BLaER1 (cell line): ENCODE results near the gene CASZ1.
A peak's percentile ranks its signal among the peaks of the same experiment; 100 is the strongest.

Experiments used
- H3K27ac ChIP-seq: shearing (Covaris generic); formaldehyde crosslinking; 2 replicates; pipeline ENCODE4 v1.8.1; 2022
- H3K27me3 ChIP-seq: shearing (Covaris generic); formaldehyde crosslinking; 2 replicates; pipeline ENCODE4 v1.8.1; 2022
- H3K36me3 ChIP-seq: shearing (Covaris generic); formaldehyde crosslinking; 2 replicates; pipeline ENCODE4 v1.8.1; 2022
- H3K4me1 ChIP-seq: shearing (Covaris generic); formaldehyde crosslinking; 2 replicates; pipeline ENCODE4 v1.8.1; 2022
- H3K4me2 ChIP-seq: shearing (Covaris generic); formaldehyde crosslinking; 2 replicates; pipeline ENCODE4 v1.8.1; 2022
- H3K4me3 ChIP-seq: shearing (Covaris generic); formaldehyde crosslinking; 2 replicates; pipeline ENCODE4 v1.8.1; 2022
- H3K9ac ChIP-seq: shearing (Covaris generic); formaldehyde crosslinking; 2 replicates; pipeline ENCODE4 v1.8.1; 2022
- H3K9me3 ChIP-seq: shearing (Covaris generic); formaldehyde crosslinking; 2 replicates; pipeline ENCODE4 v1.8.1; 2022
- H4K20me1 ChIP-seq: shearing (Covaris generic); formaldehyde crosslinking; 2 replicates; pipeline ENCODE4 v1.8.1; 2022
- Cebpa-rat ChIP-seq: shearing (Covaris generic); IDR thresholded peaks from 2 replicates; pipeline ENCODE4 v1.8.1; 2022

Gene CASZ1

GRCh38 chr1:10655002-10655401, 141.4 kb downstream of the CASZ1 start:
- TF ChIP-seq Cebpa-rat = no peak
- Histone ChIP-seq H3K4me1 (no peaks in the 10 kb centered on the region), H3K36me3 (peaks cover 8% of the 10 kb centered on the region; the same call in 1 of the 2 replicates)

GRCh38 chr1:10653370-10654125, 142.9 kb downstream of the CASZ1 start:
- Histone ChIP-seq H3K27ac (no peak overlapping the region), H3K27me3 (no peaks in the 10 kb centered on the region), H3K36me3 (peaks cover 8% of the 10 kb centered on the region; the same call in 1 of the 2 replicates), H3K4me3 (no peak overlapping the region), H4K20me1 (no peaks in the 10 kb centered on the region), H3K9me3 (no peaks in the 10 kb centered on the region), H3K4me1 (no peaks in the 10 kb centered on the region), H3K4me2 (no peak overlapping the region), H3K9ac (no peak overlapping the region)
- TF ChIP-seq Cebpa-rat = no peak

More at GRCh38 chr1:10655002-10655401, 141.4 kb downstream of the CASZ1 start:
- Histone ChIP-seq H3K27me3 (no peaks in the 10 kb centered on the region), H4K20me1 (no peaks in the 10 kb centered on the region), H3K9ac (no peak overlapping the region), H3K4me3 (no peak overlapping the region), H3K27ac (no peak overlapping the region), H3K9me3 (no peaks in the 10 kb centered on the region), H3K4me2 (no peak overlapping the region)

- H3K4me3 ChIP-seq = no peak overlapping the region
- H3K27ac ChIP-seq = no peak overlapping the region
- H3K4me1 ChIP-seq = no peaks in the 10 kb centered on the region
- no peak overlapping the region for H3K9ac ChIP-seq
- no peak for TF ChIP-seq Cebpa-rat
- no peaks in the 10 kb centered on the region for H3K27me3 ChIP-seq
- H3K36me3 ChIP-seq = peaks cover 8% of the 10 kb centered on the region; the same call in 1 of the 2 replicates
- no peaks in the 10 kb centered on the region for H4K20me1 ChIP-seq
- H3K4me2 ChIP-seq = no peak overlapping the region
- H3K9me3 ChIP-seq = no peaks in the 10 kb centered on the region
These were observed 143.8 kb downstream of the CASZ1 start for GRCh38 chr1:10652626-10653025.

GRCh38 chr1:10651793-10652192, 144.7 kb downstream of the CASZ1 start:
- no peaks in the 10 kb centered on the region for H3K9me3 ChIP-seq
- H3K4me1 ChIP-seq = no peaks in the 10 kb centered on the region
- no peak overlapping the region for H3K4me2 ChIP-seq
- no peak for TF ChIP-seq Cebpa-rat
- peaks cover 8% of the 10 kb centered on the region; the same call in 1 of the 2 replicates for H3K36me3 ChIP-seq
- H3K4me3 ChIP-seq = no peak overlapping the region
- no peak overlapping the region for H3K9ac ChIP-seq
- H4K20me1 ChIP-seq = no peaks in the 10 kb centered on the region
- no peak overlapping the region for H3K27ac ChIP-seq
- no peaks in the 10 kb centered on the region for H3K27me3 ChIP-seq

GRCh38 chr1:10651389-10651766, 145.1 kb downstream of the CASZ1 start:
- Histone ChIP-seq H4K20me1 (no peaks in the 10 kb centered on the region), H3K9ac (no peak overlapping the region), H3K27me3 (no peaks in the 10 kb centered on the region)

GRCh38 chr1:10650556-10651388, 145.7 kb downstream of the CASZ1 start:
- Histone ChIP-seq H3K4me2 (no peak overlapping the region), H3K9ac (0 out of 2 replicates have a peak overlapping the region, but pooled peaks have one; percentile 4), H3K27me3 (no peaks in the 10 kb centered on the region)

More at GRCh38 chr1:10651389-10651766, 145.1 kb downstream of the CASZ1 start:
- Histone ChIP-seq H3K27ac (no peak overlapping the region), H3K4me3 (no peak overlapping the region), H3K4me1 (no peaks in the 10 kb centered on the region), H3K4me2 (no peak overlapping the region), H3K36me3 (peaks cover 8% of the 10 kb centered on the region; the same call in 1 of the 2 replicates), H3K9me3 (no peaks in the 10 kb centered on the region)
- TF ChIP-seq Cebpa-rat = no peak

GRCh38 chr1:10649517-10650201, 146.8 kb downstream of the CASZ1 start:
- no peak for TF ChIP-seq Cebpa-rat
- Histone ChIP-seq H3K4me2 (no peak overlapping the region), H3K4me1 (no peaks in the 10 kb centered on the region), H3K36me3 (peaks cover 8% of the 10 kb centered on the region; the same call in 1 of the 2 replicates), H4K20me1 (no peaks in the 10 kb centered on the region), H3K9ac (no peak overlapping the region), H3K27ac (no peak overlapping the region), H3K9me3 (no peaks in the 10 kb centered on the region), H3K4me3 (no peak overlapping the region), H3K27me3 (no peaks in the 10 kb centered on the region)

More at GRCh38 chr1:10650556-10651388, 145.7 kb downstream of the CASZ1 start:
- peaks cover 8% of the 10 kb centered on the region; the same call in 1 of the 2 replicates for H3K36me3 ChIP-seq
- no peaks in the 10 kb centered on the region for H3K9me3 ChIP-seq
- H3K27ac ChIP-seq = no peak overlapping the region
- TF ChIP-seq Cebpa-rat = no peak
- H4K20me1 ChIP-seq = no peaks in the 10 kb centered on the region
- H3K4me3 ChIP-seq = no peak overlapping the region
- no peaks in the 10 kb centered on the region for H3K4me1 ChIP-seq

GRCh38 chr1:10648689-10649516, 147.5 kb downstream of the CASZ1 start:
- Histone ChIP-seq H4K20me1 (no peaks in the 10 kb centered on the region), H3K27ac (no peak overlapping the region), H3K9me3 (no peaks in the 10 kb centered on the region), H3K4me2 (no peak overlapping the region), H3K27me3 (no peaks in the 10 kb centered on the region), H3K4me3 (no peak overlapping the region), H3K4me1 (no peaks in the 10 kb centered on the region), H3K9ac (no peak overlapping the region), H3K36me3 (peaks cover 7% of the 10 kb centered on the region; the same call in 1 of the 2 replicates)
- no peak for TF ChIP-seq Cebpa-rat
